GM19238 (cell line): ENCODE measurements around the gene C1orf141.
"Not testable (repeated sequence)": the region's sequence is repeated elsewhere in the genome, so short reads cannot be mapped to it uniquely, and the experiment has no call there.

Source experiments
- DNase-seq: peaks from one replicate; pipeline ENCODE4 v3.0.0; 2011; ENCODE audit warnings: low spot score; ENCODE audit not compliant: insufficient read length

C1orf141 gene

DNA sequence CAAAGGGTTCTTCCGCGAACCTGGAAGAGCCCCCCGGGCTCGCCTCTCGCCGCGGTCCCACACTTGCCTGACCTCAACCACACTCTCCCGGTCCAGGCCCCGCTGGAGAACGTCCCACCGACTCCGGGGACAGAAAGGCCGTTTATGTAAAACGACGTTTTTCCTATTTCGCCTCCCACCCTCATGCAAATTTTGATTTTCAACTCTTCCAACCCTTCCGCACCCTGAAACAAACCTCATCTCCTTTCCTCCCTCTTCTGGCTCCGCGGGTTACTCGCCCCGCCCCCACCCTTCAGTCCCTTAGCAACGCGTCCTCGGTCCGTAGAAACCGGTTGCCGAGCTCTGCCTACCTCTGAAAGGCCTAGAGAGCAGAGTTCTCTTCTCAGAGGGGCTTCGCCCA is at the start of gene C1orf141:
TSS of gene C1orf141 (minus strand) at position 276 of the 400 bp plus-strand sequence. CDS start 7,730 bp downstream, outside the sequence.
- no peak for DNase-seq

DNA sequence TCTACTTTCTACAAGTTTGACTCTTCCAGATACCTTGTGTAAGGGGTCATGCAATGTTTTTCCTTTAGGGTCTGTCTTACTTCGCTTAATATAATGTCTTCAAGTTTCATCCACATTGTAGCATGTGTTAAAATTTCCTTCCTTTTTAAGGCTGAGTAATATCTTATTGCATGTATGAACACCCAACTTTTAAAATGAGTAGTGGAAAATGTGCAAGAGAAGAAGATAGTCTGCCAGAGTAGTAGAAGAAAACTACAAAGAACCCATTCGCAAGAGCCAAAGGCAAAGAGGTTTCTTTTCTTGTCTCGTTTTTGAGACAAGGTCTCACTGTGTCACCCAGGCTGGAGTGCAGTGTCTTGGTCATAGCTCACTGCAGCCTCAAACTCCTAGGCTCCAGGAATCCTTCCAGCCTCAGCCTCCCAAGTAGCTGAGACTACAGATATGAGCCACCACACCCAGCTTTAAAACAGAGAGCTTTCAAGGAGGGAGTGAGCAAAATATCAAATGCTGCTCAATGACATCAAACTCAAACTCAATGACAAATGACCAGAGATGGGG is 40.8 kb upstream of the C1orf141 start:
- no peak for DNase-seq

GRCh38 chr1:67174716-67175284 is 40.0 kb upstream of the C1orf141 start:
- no peak for DNase-seq

GRCh38 chr1:67173988-67174387 is 39.2 kb upstream of the C1orf141 start:
- DNase-seq = no peak

DNA sequence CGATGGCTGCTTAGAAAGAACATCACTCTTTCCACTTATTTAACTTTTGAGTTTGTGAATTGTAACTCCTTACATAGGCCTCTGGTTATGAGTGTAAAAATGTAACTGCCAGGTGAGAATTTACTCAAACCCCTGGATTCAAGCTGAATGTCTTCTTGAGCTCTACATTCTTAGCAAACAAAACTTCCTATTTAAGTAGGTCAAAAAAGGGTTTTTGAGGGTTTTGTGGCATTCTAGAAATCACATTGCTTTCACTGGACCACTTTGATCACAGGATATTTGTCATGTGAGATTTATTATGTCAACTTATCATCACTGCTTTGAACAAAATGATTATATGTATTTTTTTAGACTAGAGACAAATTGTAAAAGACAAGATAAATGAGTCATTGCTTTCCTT is 37.2 kb upstream of the C1orf141 start:
- no peak for DNase-seq

- no peak for DNase-seq
Measured at GRCh38 chr1:67171574-67171955, 36.8 kb upstream of the C1orf141 start.

DNA sequence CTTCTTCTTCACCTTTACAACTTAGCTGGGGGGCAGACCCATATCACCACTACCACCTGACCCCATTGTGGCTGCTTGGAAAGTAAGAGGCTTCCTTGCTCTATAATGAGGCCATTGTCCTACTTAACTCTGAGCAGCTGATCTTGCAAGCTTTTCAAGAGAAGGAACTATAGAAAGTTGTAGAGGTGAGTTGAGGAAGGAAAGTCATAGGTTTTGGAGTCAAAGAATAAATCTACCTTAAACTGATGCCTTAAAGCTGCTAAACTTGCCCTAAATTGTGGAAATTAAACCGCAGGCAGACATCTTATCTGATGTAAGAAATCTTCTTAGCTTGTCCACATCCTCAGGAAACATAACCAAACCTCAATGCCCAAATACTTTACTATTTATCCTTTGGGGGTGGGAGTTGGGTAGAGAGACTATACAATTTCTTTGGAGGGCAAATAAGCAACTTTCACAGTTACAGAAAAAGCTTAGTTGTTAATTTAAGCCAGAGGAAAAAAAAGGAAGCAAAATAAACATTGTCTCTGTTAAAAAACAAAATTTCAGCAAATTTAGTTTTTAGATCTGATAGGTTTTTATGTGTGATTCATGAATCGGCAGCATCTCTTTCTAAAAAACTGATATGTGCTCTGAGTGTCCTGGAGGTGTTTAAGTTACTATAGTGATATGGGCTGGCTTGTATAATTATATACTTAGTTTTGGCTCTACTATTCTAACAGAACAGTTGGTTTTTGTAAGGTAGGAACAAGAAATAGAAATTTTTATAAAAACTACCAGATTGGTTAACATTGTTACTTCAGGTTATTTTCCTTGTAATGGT is 36.2 kb upstream of the C1orf141 start:
- DNase-seq = no peak

DNA sequence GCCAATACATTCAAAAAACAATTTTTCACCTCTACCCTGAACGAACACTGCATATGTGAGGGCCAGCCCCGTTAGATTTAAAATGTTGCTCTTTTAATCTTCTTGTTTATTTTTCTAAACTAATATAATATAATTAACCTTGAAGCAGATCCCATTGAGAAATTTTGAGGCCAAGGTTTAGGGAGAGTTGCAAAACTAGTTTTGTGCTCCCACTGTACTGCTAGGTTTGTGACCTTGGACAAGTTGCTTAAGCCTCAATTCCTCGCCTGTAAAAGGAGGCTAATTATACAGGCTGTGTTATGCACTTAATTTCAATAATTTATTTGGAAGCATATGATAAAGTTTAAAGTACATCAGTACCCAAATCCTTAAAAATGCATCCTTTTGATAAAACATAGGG is 35.2 kb upstream of the C1orf141 start:
- DNase-seq = no peak

DNA sequence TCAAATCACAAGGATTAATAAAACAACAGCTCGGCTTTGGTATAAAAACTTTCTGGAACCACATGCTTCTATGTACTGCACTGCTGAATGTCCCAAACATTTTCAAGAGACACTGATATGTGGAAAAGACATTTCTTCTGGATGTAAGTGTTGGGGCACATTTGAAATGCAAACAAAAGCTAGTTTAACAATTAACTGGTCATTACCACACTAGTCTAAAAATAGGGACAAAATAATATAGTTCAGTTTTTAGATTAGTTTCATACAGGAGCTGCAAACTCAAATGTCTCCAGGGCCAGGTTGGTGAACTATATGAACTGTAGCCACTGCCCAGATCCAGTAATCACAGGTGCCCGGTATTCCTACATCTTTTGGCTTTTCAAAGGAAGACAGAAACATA is 34.7 kb upstream of the C1orf141 start:
- DNase-seq = no peak

- DNase-seq = peak; percentile 13
Measured at GRCh38 chr1:67166196-67166595, 31.4 kb upstream of the C1orf141 start, which contains the start of gene IL23R. Gene IL23R (plus strand): TSS chr1:67166454. CDS start chr1:67168121, 1,667 bp downstream.

GRCh38 chr1:67165468-67166041 is 30.8 kb upstream of the C1orf141 start:
- DNase-seq = no peak

DNA sequence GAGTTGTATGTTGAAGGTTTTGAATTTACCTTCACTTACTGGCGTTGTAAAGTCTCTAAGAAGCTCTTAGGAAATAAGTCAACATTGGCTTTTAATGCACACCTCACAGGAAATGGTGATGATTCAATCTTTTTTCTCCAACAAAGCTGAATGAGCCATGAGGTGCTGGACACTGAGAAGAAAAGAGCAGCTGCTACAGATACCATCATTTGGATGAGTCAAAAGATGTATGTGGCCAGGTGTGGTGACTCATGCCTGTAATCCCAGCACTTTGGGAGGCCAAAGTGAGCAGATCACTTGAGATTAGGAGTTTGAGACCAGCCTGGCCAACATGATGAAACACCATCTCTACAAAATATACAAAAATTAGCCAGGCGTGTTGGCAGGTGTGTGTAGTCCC is 28.2 kb upstream of the C1orf141 start:
- DNase-seq = no peak

DNA sequence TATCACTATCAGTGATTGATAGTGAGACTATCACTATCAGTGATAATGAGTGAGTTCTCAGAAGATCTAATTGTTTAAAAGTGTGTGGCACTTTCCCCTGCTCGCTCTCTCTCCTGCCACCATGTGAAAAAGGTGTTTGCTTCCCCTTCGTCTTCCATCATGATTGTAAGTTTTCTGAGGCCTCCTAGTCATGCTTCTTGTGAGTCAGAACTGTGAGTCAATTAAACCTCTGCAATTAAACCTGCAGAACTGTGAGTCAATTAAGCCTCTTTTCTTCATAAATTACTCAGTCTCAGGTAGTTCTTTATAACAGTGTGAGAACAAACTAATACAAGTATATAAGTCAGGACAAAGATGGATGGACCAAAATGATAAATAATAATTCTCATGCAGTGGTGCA is 24.5 kb upstream of the C1orf141 start:
- no peak for DNase-seq

- no peak for DNase-seq
Measured at GRCh38 chr1:67158401-67158800, 23.6 kb upstream of the C1orf141 start.

DNA sequence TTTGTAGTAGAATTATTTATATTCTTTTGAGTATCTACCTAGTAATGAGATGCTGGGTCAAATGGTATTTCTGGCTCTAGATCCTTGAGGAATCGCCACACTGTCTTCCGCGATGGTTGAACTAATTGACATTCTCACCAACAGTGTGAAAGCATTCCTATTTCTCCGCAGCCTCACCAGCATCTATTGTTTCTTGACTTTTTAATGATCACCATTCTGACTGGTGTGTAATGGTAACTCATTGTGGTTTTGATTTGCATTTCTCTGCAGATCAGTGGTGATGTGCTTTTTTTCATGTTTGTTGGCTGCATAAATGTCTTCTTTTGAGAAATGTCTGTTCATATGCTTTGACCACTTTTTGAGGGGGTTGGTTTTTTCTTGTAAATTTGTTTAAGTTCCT is 16.2 kb upstream of the C1orf141 start:
- no peak for DNase-seq

DNA sequence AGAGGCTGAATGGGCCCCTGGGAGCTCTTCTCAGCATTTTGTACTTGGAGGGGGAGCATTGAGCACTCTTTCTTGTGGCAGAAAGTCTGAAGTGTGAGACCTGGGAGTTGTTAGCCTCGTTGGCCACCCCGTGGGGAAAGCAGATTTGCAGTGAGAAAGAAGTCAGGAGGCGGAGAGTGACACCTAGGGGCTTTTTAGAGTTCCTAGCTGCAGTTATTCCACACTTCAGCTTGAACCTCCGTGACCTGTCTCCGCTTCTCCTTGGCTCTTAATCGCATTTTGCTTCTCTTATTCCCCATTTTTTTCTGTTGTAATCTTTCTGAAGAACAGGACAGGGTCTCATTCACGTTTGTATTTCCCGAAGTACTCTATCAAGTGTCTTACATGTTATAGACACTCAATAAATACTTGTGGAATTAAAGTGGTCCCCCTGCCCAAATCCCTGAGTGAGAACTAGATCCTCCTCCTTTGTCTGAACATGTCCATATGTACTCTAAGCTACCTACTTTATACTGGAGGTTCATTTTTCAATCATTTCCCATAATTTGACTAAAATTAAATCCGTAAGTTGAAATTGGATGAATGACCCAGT is 14.5 kb upstream of the C1orf141 start:
- peak; percentile 32 for DNase-seq

DNA sequence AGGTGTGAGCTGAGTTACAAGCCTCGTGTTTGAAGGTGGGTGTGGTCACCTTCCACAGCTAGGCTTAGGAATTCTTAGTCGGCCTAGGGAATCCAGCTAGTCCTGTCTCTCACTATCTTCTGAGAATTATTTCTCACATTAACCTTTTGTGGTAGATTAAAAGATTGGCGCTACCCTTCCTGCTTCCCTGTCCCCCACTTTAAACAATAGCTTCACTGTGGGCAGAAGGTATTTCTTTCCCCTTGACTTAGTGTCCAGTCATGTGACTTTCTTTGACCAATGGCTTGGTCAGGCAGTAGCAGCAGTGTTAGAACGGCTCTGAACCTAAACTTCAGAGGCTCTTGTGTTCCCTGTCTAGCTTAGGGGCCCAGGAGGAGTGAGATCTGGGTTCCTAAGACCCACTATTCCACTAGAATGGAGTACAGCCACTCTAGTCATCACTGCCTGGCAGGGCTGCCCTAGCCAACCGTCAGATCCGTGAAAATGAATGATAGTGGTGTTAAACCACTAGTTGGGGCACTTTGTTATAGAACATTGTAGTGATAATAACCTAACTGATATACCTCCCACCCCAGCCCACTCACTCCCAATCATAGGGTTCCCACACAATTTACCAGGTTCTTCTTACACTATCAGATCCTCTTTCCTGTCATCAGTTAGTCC is 13.9 kb upstream of the C1orf141 start:
- no peak for DNase-seq

DNA sequence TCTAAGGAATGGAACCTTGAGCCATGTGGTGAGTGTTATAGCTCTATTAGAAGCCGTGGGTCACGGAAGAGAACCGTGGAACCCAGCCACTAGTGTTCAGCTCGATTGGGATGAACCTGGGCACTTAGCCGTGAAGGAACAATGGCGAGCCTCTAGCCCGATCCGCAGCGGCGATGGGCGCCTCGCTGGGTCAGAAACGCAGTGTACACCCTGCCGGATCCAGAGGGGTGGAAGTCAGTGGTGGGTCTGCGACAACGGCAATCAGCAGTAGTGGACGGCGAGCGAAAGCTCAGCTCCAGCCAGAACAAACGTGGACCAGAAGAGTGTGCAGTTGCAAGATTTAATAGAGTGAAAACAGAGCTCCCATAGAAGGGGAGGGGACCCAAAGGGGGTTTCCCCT is 13.2 kb upstream of the C1orf141 start:
- DNase-seq = not testable (repeated sequence)

- DNase-seq = no peak
Measured at GRCh38 chr1:67146539-67146938, 11.8 kb upstream of the C1orf141 start.

DNA sequence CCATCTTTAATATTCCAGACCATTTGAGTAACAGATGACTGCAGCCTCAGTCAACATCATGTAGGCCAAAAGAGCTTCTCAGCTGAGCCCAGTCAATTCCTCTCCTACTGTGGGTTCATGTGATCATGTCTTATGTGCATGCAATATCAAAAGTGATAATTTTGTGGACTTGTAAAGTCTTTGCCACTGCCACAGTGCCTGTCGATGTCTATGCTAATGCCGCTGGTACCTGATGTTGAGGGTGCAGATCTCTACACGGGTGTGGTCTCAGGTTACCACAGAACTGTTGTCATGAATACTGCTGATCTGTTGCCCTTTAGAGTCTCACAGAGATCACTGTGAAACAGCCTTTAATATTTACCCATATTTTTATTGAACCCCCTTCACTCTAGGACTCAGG is 11.3 kb upstream of the C1orf141 start:
- DNase-seq = no peak

- no peak for DNase-seq
Measured at GRCh38 chr1:67144696-67145095, 9.9 kb upstream of the C1orf141 start.
